AML-193 (cell line): ENCODE data around the gene ATG9A.

Experiments
- DNase-seq, 2 experiments: peaks; one replicate each; lab custom pipeline; 2025; lab: John Stamatoyannopoulos, UW

The ATG9A gene

GRCh38 chr2:219175928-219176817 lies 53.3 kb downstream of the ATG9A start:
- no peak for DNase-seq

- no peak for DNase-seq
Observed at GRCh38 chr2:219175486-219175885, 54.0 kb downstream of the ATG9A start.

GRCh38 chr2:219174801-219175200 lies 54.6 kb downstream of the ATG9A start:
- DNase-seq: no peak

DNA sequence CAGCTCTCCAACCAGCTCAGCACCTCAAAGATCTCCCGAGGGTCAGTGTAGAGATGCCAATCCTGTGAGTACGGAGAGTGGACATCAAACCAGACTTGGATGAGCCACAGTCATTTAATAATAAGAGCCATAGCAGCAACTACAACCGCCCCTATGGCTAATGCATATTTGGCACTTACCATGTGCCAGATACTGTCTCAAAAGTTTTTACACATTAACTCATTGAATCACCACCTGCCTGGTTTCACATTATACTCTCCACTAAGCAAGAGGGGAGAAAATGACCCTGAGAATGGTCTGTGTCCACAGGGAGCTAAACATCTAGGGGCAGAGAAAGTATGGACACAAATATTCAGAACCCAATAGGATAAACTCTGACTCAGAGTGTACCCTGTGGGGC lies 55.3 kb downstream of the ATG9A start:
- no peak for DNase-seq

DNA sequence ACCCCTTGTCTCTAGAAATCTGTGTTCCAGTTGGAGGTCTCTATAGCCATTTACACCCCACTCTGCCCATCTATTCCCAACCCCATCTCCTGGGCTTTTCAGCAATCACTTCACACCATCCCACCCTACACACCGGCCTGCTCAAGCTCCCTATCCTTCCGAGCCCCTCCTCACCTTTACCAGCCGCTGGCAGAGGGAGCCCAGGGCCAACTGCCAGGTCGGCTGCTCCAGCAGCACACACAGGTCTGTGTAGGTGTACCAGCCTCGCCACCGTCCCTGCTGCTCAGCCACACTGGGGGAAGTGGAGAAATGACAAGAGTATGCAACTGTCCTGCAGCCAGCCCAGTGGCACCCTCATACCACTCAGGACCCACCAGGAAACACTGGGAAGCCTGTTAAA lies 56.3 kb downstream of the ATG9A start:
- DNase-seq: no peak

DNA sequence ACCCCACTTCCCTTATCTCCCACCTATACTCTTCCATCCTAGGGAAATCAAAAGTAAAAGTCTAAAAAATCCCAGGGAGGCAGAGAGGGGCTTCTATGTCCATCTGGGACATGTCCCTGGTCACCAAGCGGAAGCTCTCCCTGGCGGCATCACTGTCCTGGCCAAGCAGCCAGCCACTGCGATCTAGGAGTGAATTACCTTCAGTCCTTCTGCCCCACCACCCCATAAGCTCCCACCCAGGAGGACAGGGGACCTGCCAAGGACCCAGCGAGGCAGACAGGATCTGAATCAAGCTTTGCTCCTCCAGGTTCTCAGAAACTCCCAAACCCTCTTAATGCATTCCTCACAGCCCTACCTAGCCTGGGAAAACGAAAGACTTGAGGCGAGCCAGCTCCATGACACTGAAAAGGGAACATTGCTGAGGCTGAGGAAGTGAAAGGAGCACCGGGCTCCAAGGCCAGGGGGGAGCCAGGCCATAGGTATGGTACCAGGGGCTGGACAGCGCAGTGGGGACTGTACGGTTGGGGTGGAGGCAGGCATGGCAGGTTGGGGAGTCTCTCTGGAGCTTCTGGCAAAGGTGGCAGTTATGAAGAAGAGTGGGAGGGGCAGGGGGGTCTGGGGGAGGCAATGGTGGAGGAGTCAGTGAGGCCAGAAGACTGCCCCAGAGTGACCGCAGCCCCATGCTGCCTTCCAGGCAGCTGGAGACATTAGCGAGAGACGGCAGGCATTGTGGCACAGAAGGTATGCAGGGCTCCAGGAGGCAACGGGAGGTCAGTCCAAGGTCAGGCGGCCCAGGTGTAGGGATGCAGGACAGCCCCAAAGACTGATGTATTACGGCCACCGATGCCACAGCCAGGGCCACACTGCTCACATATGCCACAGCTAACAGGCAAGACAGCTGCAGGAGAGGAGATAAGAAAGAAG lies 56.9 kb downstream of the ATG9A start:
- no peak for DNase-seq

DNA sequence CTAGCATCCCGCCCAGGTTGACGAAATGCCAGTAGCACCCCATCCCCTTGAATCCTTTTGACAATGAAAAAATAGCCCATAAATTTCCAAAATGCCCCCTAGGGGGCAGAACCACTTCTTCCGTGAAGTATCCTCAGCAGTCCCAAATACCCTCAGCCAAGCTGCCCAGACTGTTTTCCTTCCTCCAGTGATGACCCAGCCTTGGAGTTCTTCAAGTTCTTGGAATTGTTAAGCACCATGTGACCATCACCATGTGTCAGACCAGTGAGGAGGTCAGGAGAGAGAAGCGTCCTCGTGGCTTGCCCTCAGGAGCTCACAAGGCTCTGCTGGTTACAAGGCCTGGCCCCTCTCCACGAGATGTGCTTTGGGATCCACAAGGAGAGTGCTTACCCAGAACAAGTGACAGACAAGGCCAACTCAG lies 58.2 kb downstream of the ATG9A start:
- peak; percentile 25 to 27 for DNase-seq

DNA sequence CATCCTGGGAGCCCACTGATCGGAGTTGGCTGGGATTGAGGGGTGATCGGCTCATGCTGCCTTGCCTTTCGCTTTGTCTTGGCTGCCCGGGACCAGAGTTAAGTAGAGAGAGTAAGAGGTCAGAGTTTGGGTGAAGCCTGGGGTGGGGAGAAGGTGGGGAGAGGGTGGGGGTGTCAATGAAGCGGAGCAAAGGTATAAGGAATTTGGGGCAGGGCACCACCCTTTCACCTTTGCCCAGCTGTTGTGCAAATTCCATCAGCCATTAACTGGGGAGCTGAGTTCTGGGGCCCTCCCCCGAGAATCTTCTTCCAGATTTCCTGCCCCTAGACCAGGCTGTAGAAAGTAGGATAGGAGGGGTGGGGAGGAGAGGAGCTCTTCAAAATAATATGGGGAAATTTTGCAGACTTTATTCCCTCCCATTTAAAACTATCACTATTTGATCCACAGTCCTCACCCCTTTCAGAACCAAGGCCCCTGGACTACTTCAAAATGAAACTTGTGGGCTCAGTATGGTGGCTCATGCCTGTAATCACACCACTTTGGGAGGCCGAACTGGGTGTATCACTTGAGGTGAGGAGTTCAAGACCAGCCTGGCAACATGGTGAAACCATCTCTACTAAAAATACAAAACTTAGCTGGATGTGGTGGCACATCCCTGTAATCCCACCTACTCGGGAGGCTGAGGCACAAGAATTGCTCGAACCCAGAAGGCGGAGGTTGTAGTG lies 59.3 kb downstream of the ATG9A start, which contains the start of gene SLC23A3:
Gene SLC23A3, minus strand, starts transcription at position 100 of the 725 bp plus-strand sequence. Its CDS starts 45 bp downstream, at position 55.
- no peak for DNase-seq
